ENCODE data around the gene CELF2.

DNA sequence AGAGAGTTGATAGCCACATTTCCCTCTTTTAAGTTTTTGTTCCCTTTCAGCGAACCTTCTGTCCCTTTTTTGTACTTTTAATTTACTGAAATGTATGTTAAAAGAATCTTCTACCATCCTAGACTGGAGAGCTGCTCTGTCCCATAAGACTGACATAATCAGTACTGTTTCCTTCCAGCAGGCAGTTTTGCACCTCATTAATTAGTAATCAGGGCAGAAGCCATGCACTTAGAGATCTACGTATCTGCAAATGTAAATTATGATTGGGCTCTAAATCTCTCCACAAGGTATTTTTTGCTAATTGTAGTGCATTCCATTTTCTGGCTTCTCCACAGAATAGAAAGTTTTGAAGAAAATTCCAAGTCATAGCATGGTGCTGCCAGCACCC, 232.1 kb downstream of the CELF2 start:
- no peak for TF ChIP-seq SNAI2 (CRISPR knock-in tag; IDR thresholded peaks at IDR 0.05)
- TF ChIP-seq, protein P1, sequence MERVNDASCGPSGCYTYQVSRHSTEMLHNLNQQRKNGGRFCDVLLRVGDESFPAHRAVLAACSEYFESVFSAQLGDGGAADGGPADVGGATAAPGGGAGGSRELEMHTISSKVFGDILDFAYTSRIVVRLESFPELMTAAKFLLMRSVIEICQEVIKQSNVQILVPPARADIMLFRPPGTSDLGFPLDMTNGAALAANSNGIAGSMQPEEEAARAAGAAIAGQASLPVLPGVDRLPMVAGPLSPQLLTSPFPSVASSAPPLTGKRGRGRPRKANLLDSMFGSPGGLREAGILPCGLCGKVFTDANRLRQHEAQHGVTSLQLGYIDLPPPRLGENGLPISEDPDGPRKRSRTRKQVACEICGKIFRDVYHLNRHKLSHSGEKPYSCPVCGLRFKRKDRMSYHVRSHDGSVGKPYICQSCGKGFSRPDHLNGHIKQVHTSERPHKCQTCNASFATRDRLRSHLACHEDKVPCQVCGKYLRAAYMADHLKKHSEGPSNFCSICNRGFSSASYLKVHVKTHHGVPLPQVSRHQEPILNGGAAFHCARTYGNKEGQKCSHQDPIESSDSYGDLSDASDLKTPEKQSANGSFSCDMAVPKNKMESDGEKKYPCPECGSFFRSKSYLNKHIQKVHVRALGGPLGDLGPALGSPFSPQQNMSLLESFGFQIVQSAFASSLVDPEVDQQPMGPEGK (CRISPR knock-in tag; IDR thresholded peaks at IDR 0.05; ENCODE audit: borderline replicate concordance), result no peak
- TF ChIP-seq ARNTL (CRISPR knock-in tag; IDR thresholded peaks at IDR 0.05; ENCODE audit: borderline replicate concordance, low read depth), result no peak
- TF ChIP-seq, protein P2, sequence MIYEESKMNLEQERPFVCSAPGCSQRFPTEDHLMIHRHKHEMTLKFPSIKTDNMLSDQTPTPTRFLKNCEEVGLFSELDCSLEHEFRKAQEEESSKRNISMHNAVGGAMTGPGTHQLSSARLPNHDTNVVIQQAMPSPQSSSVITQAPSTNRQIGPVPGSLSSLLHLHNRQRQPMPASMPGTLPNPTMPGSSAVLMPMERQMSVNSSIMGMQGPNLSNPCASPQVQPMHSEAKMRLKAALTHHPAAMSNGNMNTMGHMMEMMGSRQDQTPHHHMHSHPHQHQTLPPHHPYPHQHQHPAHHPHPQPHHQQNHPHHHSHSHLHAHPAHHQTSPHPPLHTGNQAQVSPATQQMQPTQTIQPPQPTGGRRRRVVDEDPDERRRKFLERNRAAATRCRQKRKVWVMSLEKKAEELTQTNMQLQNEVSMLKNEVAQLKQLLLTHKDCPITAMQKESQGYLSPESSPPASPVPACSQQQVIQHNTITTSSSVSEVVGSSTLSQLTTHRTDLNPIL (CRISPR knock-in tag; IDR thresholded peaks at IDR 0.05; ENCODE audit: low read depth), result no peak
- no peak for TF ChIP-seq ZFP30 (CRISPR knock-in tag; IDR thresholded peaks at IDR 0.05)
- TF ChIP-seq TCF4 (CRISPR knock-in tag; IDR thresholded peaks at IDR 0.05; ENCODE audit: borderline replicate concordance), result no peak
- TF ChIP-seq ESRRG (CRISPR knock-in tag; IDR thresholded peaks at IDR 0.05), result no peak
- TF ChIP-seq RARB (CRISPR knock-in tag; IDR thresholded peaks at IDR 0.05), result no peak
- TF ChIP-seq OSR1 (CRISPR knock-in tag; IDR thresholded peaks at IDR 0.05), result no peak
- TF ChIP-seq, protein P3, sequence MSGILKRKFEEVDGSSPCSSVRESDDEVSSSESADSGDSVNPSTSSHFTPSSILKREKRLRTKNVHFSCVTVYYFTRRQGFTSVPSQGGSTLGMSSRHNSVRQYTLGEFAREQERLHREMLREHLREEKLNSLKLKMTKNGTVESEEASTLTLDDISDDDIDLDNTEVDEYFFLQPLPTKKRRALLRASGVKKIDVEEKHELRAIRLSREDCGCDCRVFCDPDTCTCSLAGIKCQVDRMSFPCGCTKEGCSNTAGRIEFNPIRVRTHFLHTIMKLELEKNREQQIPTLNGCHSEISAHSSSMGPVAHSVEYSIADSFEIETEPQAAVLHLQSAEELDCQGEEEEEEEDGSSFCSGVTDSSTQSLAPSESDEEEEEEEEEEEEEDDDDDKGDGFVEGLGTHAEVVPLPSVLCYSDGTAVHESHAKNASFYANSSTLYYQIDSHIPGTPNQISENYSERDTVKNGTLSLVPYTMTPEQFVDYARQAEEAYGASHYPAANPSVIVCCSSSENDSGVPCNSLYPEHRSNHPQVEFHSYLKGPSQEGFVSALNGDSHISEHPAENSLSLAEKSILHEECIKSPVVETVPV (CRISPR knock-in tag; IDR thresholded peaks at IDR 0.05), result no peak
- no peak for TF ChIP-seq ZNF70 (CRISPR knock-in tag; IDR thresholded peaks at IDR 0.05)
- no peak for TF ChIP-seq ZFP3 (CRISPR knock-in tag; IDR thresholded peaks at IDR 0.05)

Data from SK-N-SH treated with all-trans-retinoic acid at 6 μM for 48 hours (cell line).